HepG2 (cell line): ENCODE results near the gene PACSIN1. TPM values are rescaled to one million over a fixed set of nuclear protein-coding genes. Genes with fewer than 3 reads are reported as not detected.

Experiments used
- DRAP1 ChIP-seq: IDR thresholded peaks from 2 replicates; pipeline ENCODE4 v1.6.1; 2016; ENCODE audit warnings: missing genetic modification reagents, missing compliant biosample characterization
- EED ChIP-seq: sonication (generic); formaldehyde crosslinking; IDR thresholded peaks from 2 replicates; pipeline ENCODE4 v1.5.0; 2020; ENCODE audit warnings: mild to moderate bottlenecking, missing genetic modification reagents
- FOXO4 ChIP-seq: sonication (generic); formaldehyde crosslinking; conservative IDR thresholded peaks from 2 replicates; pipeline ENCODE4 v1.8.1; 2023; ENCODE audit warnings: missing genetic modification reagents
- GPN1 ChIP-seq: sonication (generic); formaldehyde crosslinking; IDR thresholded peaks from 2 replicates; pipeline ENCODE4 v1.5.1; 2020; ENCODE audit warnings: missing genetic modification reagents, borderline replicate concordance
- KDM4B ChIP-seq: sonication (generic); formaldehyde crosslinking; IDR thresholded peaks from 2 replicates; pipeline ENCODE4 v1.4.0; 2020; ENCODE audit warnings: missing genetic modification reagents
- MLXIP ChIP-seq: sonication (generic); formaldehyde crosslinking; IDR thresholded peaks from 2 replicates; pipeline ENCODE4 v1.9.0; 2021; ENCODE audit warnings: missing genetic modification reagents, borderline replicate concordance
- MXI1 ChIP-seq: IDR thresholded peaks from 3 replicates; pipeline ENCODE4 v1.6.1; 2012; ENCODE audit warnings: low read depth, low read length, inconsistent platforms, borderline replicate concordance
- MYC ChIP-seq: sonication (generic); formaldehyde crosslinking; IDR thresholded peaks from 2 replicates; pipeline ENCODE4 v1.9.0; 2021; ENCODE audit warnings: missing genetic modification reagents, borderline replicate concordance
- NFAT5 ChIP-seq: sonication (generic); formaldehyde crosslinking; IDR thresholded peaks from 2 replicates; pipeline ENCODE4 v1.4.0; 2020; ENCODE audit warnings: missing genetic modification reagents
- NFATC3 ChIP-seq: sonication (generic); formaldehyde crosslinking; IDR thresholded peaks from 2 replicates; pipeline ENCODE4 v1.5.1; 2020; ENCODE audit warnings: mild to moderate bottlenecking, missing genetic modification reagents
- RFXAP ChIP-seq: sonication (generic); formaldehyde crosslinking; IDR thresholded peaks from 2 replicates; pipeline ENCODE4 v1.4.0; 2020; ENCODE audit warnings: missing genetic modification reagents, borderline replicate concordance
- STAG1 ChIP-seq: sonication (generic); formaldehyde crosslinking; IDR thresholded peaks from 2 replicates; pipeline ENCODE4 v1.4.0; 2020; ENCODE audit warnings: missing genetic modification reagents
- THAP7 ChIP-seq: sonication (generic); formaldehyde crosslinking; IDR thresholded peaks from 2 replicates; pipeline ENCODE4 v1.8.1; 2023; ENCODE audit warnings: mild to moderate bottlenecking, missing genetic modification reagents
- ZNF234 ChIP-seq: sonication (generic); formaldehyde crosslinking; conservative IDR thresholded peaks from 2 replicates; pipeline ENCODE4 v1.5.1; 2020; ENCODE audit warnings: mild to moderate bottlenecking, missing genetic modification reagents
- ZNF264 ChIP-seq: sonication (generic); formaldehyde crosslinking; IDR thresholded peaks from 2 replicates; pipeline ENCODE4 v1.4.0; 2020; ENCODE audit warnings: missing genetic modification reagents
- ZNF292 ChIP-seq: sonication (generic); formaldehyde crosslinking; IDR thresholded peaks from 2 replicates; pipeline ENCODE4 v1.8.1; 2022; ENCODE audit warnings: mild to moderate bottlenecking, low read depth, missing genetic modification reagents, borderline replicate concordance
- ZNF576 ChIP-seq: sonication (generic); formaldehyde crosslinking; IDR thresholded peaks from 2 replicates; pipeline ENCODE4 v1.4.0; 2020; ENCODE audit warnings: mild to moderate bottlenecking, missing genetic modification reagents
- ZNF678 ChIP-seq: sonication (generic); formaldehyde crosslinking; IDR thresholded peaks from 2 replicates; pipeline ENCODE4 v1.4.0; 2020; ENCODE audit warnings: mild to moderate bottlenecking, missing genetic modification reagents
- polyA plus RNA-seq, 8 experiments: library from polyadenylated mRNA; depleted of rRNA in 3 of 8; stranded (reverse) in 7 of 8; unstranded in 1 of 8; fragments of >200 nt; fragmentation: Illumina TruSeq in 4 of 8; extraction: Trizol in 4 of 8; gene quantifications; 2 replicates each; pipeline versions ENCODE4 v1.2.1 to v1.2.3, GENCODE V29; 2011 to 2016; ENCODE audit warnings: low read depth in 4 of 8, missing spikeins in 1 of 8, mixed read lengths in 1 of 8; ENCODE audit not compliant: insufficient read depth in 1 of 8
- total RNA-seq, 5 experiments: library from RNA; depleted of rRNA; stranded (reverse); fragments of >200 nt; fragmentation: Illumina TruSeq; extraction: Trizol; gene quantifications; 2 replicates each; pipeline ENCODE4 v1.2.3, GENCODE V29; 2016; ENCODE audit warnings: low read depth in 1 of 5

Gene PACSIN1
- total and polyA plus RNA-seq, 2 of the 13 experiments (the other 11 are each of a cell fraction or from before 2014, with no cell fraction given): not detected

GRCh38 chr6:34526992-34527728 is 61.3 kb downstream of the PACSIN1 start (continued):
- TF ChIP-seq MXI1 (peak; percentile 57; the same call in 2 of the 3 replicates), FOXO4 (CRISPR knock-in tag) (no peak), STAG1 (peak; percentile 85), ZNF234 (no peak; the same call in 1 of the 2 replicates), ZNF678 (CRISPR knock-in tag) (no peak), ZNF576 (CRISPR knock-in tag) (no peak), KDM4B (CRISPR knock-in tag) (no peak), RFXAP (CRISPR knock-in tag) (no peak; the same call in 1 of the 2 replicates), NFAT5 (CRISPR knock-in tag) (no peak), EED (no peak), DRAP1 (CRISPR knock-in tag) (0 out of 2 replicates have a peak, but pooled peaks have one; percentile 24), NFATC3 (CRISPR knock-in tag) (no peak), GPN1 (CRISPR knock-in tag) (no peak), MYC (CRISPR knock-in tag) (no peak), ZNF292 (CRISPR knock-in tag) (peak; percentile 70), THAP7 (no peak), ZNF264 (no peak), MLXIP (no peak)
